Activated CD4-positive, alpha-beta memory T cell treated with anti-CD3 and anti-CD28 coated beads, Interleukin-2, amount 10 ng/mL, durations not matched to agents 7 days and 5 days (primary cell): ENCODE results near the gene ZC2HC1C. TPM values are rescaled to one million over a fixed set of nuclear protein-coding genes. Genes with fewer than 3 reads are reported as not detected.

Experiments used
- CTCF ChIA-PET: fragments of 350-600 bp; sonication (Branson Sonifier 250); formaldehyde crosslinking; loops from one replicate; lab custom pipeline; 2021; ENCODE audit warnings: antibody characterized with exemption, inconsistent platforms; lab: Charles Lee
- POLR2A ChIA-PET: fragments of 350-600 bp; sonication (Branson Sonifier 250); formaldehyde crosslinking; loops from one replicate; lab custom pipeline; 2021; ENCODE audit warnings: antibody characterized with exemption; lab: Charles Lee
- DNase-seq: peaks from one replicate; pipeline ENCODE4 v3.0.0-alpha.2; 2020
- H3K27ac Mint-ChIP-seq: one replicate; pipeline ENCODE4 v1.8.0; 2021; ENCODE audit warnings: mild to moderate bottlenecking, mixed read lengths
- H3K27me3 Mint-ChIP-seq: one replicate; pipeline ENCODE4 v1.8.0; 2021; ENCODE audit warnings: mixed read lengths
- H3K36me3 Mint-ChIP-seq: one replicate; pipeline ENCODE4 v1.8.0; 2021; ENCODE audit warnings: low read depth, mixed read lengths
- H3K4me1 Mint-ChIP-seq: one replicate; pipeline ENCODE4 v1.8.0; 2021; ENCODE audit warnings: mixed read lengths
- H3K4me3 Mint-ChIP-seq: one replicate; pipeline ENCODE4 v1.8.0; 2021; ENCODE audit warnings: mild to moderate bottlenecking, mixed read lengths
- H3K9me3 Mint-ChIP-seq: one replicate; pipeline ENCODE4 v1.8.0; 2021; ENCODE audit warnings: mixed read lengths
- total RNA-seq, 2 experiments: library from RNA; stranded (reverse); gene quantifications; one replicate each; pipeline ENCODE4 v1.2.3, GENCODE V29; 2021

Gene ZC2HC1C
- total RNA-seq, 2 experiments from 2014 or later, result 2.0 to 2.4 TPM

DNA sequence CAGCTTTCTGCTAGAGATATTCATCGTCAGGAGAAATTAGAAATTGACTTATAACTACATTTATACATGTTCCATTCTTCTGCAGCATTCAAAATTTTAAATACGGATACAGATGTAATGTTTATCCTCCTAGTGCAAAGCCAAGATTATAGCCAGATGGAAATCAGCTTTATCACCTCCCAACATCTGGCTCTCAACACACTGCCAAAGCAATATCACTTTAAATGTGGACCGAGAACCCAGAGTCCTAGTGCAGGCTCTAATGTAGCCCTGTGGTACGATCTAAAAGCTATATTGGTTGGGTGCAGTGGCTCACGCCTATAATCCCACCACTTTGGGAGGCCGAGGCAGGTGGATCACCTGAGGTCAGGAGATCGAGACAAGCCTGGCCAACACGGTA lies 24.7 kb upstream of the ZC2HC1C start:
- DNase-seq, result no peak
- H3K27me3 Mint-ChIP-seq, result no peaks in the 10 kb centered on the region
- H3K27ac Mint-ChIP-seq, result no peak overlapping the region
- H3K9me3 Mint-ChIP-seq, result no peaks in the 10 kb centered on the region
- ChIA-PET CTCF (interaction anchor here (1.0 to 1.1 kb wide), 2 partner anchors 11 to 25 kb away, joined by 3 to 4 read pairs; partner anchors contain the start of gene ZC2HC1C), POLR2A (interaction anchor here (1.1 kb wide), 1 partner anchor 42 kb away, joined by 3 read pairs; the partner anchor contains the start of gene EIF2B2)
- H3K4me3 Mint-ChIP-seq, result no peak overlapping the region
- H3K36me3 Mint-ChIP-seq, result peaks cover 26% of the 10 kb centered on the region
- peaks cover 34% of the 10 kb centered on the region for H3K4me1 Mint-ChIP-seq

DNA sequence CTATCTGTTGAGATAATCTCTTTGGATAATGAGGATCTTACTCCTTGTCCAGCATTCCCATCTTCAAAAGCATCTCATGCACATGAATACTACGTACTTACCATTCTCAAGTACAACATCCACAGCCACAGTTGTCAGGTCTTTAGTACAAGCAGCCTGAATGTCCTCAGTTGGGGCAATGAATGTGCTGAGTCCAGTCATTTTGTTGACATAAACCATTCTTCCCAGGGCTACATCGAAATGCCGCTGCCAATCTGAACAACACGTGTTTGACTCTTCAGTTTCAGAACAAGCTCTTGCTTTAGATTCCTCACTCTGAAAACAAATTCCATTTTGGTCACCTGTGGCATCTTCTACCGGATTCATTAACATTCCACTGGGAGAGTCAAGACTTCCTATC lies 23.2 kb upstream of the ZC2HC1C start:
- H3K4me3 Mint-ChIP-seq, result no peak overlapping the region
- H3K4me1 Mint-ChIP-seq, result peaks cover 46% of the 10 kb centered on the region
- ChIA-PET POLR2A (no interaction called here), CTCF (interaction anchor here (1.9 kb wide), 1 partner anchor 42 kb away, joined by 4 read pairs; no protein-coding TSS in a partner anchor)
- no peaks in the 10 kb centered on the region for H3K9me3 Mint-ChIP-seq
- H3K27ac Mint-ChIP-seq, result no peak overlapping the region
- peaks cover 23% of the 10 kb centered on the region for H3K36me3 Mint-ChIP-seq
- H3K27me3 Mint-ChIP-seq, result no peaks in the 10 kb centered on the region
- DNase-seq, result no peak

DNA sequence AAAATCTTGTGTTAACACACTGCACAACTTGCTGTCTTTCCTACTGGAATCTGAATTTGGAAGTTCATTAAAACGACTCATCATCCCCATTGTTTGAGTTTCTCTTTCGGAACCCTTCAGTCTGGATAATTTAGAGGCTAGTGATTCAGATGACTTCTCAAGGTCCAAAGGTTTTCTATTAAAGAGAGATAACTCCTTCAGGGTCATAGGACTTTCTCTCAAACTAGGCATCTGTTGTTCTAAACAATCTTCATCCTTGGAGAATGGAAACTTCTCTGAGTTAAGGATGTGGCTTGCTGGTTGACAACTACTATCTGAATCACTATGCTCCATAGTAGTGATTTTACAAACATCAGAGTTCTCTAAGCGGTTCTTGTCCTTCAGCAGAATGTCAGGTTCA lies 22.5 kb upstream of the ZC2HC1C start:
- Mint-ChIP-seq H3K27ac (no peak overlapping the region), H3K4me3 (no peak overlapping the region)
- CTCF ChIA-PET, result interaction anchor here (1.9 kb wide), 1 partner anchor 41 kb away, joined by 4 read pairs; no protein-coding TSS in a partner anchor

DNA sequence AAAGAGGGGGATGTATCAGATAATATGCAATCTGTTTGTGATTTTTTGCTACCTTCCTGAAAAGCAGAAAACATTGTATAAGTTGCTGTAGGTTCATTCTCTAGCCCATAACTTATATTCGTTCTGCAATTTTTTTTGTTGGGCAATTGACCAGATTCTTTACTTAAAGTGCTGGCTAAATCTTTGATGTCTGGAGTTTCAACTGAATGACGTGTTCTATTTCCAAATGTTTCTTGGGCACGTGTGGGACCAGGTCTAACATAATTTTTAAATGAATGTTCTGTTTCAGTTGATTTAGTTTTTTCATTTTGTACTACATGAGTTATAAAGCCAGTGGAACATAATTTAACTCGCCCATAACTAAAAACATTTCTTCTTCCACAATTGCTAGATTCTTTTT lies 21.9 kb upstream of the ZC2HC1C start:
- Mint-ChIP-seq H3K9me3 (no peaks in the 10 kb centered on the region), H3K27ac (no peak overlapping the region), H3K4me1 (peaks cover 52% of the 10 kb centered on the region), H3K36me3 (peaks cover 31% of the 10 kb centered on the region), H3K27me3 (no peaks in the 10 kb centered on the region), H3K4me3 (no peak overlapping the region)
- CTCF ChIA-PET, result interaction anchor here (2.4 kb wide), 1 partner anchor 16 kb away, joined by 8 read pairs; the partner anchor contains the start of gene ACYP1
- POLR2A ChIA-PET, result interaction anchor here (2.5 kb wide), 1 partner anchor 21 kb away, joined by 11 read pairs; the partner anchor contains the start of gene ZC2HC1C
- no peak for DNase-seq

More for the DNA sequence above, 22.5 kb upstream of the ZC2HC1C start:
- Mint-ChIP-seq H3K4me1 (peaks cover 50% of the 10 kb centered on the region), H3K27me3 (no peaks in the 10 kb centered on the region), H3K9me3 (no peaks in the 10 kb centered on the region), H3K36me3 (peaks cover 28% of the 10 kb centered on the region)
- DNase-seq, result no peak
- POLR2A ChIA-PET, result no interaction called here

DNA sequence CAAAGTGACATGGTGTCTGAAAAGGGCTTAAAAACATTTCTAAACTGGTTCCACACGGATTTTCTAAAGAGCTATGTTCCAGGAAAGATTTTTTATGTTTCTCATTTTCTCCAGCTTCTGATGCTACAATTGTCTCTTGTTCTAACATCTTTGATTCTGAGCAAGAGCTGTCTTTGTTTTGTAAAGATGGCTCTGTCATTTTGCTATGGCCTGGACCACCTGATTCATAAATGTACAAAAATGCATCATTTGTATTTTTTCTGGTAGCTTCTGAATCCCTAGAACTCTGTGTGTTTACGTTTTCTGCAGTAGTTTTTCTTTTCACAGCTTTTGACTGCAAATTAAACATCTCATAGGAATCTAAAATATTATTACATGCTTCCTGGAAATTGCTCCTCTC lies 21.3 kb upstream of the ZC2HC1C start:
- no peak overlapping the region for H3K4me3 Mint-ChIP-seq
- H3K27ac Mint-ChIP-seq, result no peak overlapping the region
- H3K27me3 Mint-ChIP-seq, result no peaks in the 10 kb centered on the region
- DNase-seq, result no peak
- peaks cover 37% of the 10 kb centered on the region for H3K36me3 Mint-ChIP-seq
- H3K9me3 Mint-ChIP-seq, result no peaks in the 10 kb centered on the region
- peaks cover 58% of the 10 kb centered on the region for H3K4me1 Mint-ChIP-seq
- ChIA-PET CTCF (interaction anchor here (1.3 to 2.4 kb wide), 2 partner anchors 15 to 187 kb away, joined by 4 to 8 read pairs; partner anchors contain the start of gene ACYP1), POLR2A (interaction anchor here (1.0 to 2.5 kb wide), 3 partner anchors 21 to 106 kb away, joined by 3 to 11 read pairs (median 4); partner anchors contain the start of genes EIF2B2 and ZC2HC1C)

DNA sequence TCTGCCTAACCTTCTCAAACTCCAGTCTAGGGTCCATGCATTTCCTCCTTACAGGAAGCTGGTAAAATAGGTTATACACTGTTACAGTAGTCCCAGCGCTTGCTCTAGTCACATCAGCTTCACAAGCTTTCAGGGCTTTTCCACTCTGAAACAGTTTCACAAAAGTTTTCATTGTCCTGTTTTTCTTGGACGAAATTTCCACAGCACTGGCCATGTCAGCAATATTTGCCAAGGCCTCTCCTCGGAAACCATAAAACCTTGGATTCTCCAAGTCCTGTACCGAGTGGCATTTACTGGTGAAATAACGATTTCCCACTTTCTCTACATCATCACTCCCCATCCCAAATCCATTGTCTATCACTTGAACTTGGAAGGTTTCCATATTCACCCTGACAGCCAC lies 20.3 kb upstream of the ZC2HC1C start:
- ChIA-PET POLR2A (interaction anchor here (1.0 to 2.5 kb wide), 6 partner anchors 14 to 167 kb away, joined by 3 to 13 read pairs (median 4); partner anchors contain the start of genes ACYP1, EIF2B2 and ZC2HC1C), CTCF (interaction anchor here (1.3 to 2.4 kb wide), 3 partner anchors 14 to 188 kb away, joined by 4 to 8 read pairs (median 4); partner anchors contain the start of gene ACYP1)
- no peak for DNase-seq
- Mint-ChIP-seq H3K4me3 (no peak overlapping the region), H3K27me3 (no peaks in the 10 kb centered on the region), H3K4me1 (peaks cover 68% of the 10 kb centered on the region), H3K9me3 (no peaks in the 10 kb centered on the region), H3K36me3 (peaks cover 42% of the 10 kb centered on the region), H3K27ac (no peak overlapping the region)

DNA sequence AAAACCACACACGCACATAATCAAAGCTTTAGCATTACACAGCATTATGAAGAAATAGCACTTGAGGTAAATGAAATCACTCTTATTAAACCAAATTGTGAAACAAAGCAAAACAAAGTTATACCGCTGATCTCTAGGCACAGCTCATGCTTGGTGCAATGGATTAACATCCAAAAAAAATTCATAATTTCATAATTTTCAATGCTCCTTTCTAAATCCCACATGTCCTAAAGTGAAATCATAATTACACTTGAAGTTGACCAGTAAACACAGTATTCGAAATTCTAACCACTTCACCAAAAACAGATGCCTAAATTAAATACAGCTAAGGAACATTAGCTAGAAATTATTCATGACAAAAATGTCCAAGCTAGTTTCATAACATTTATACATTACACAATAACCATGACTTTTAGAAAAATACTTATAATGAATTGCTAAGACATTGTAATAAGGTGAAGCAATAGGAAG lies 19.7 kb upstream of the ZC2HC1C start:
- H3K9me3 Mint-ChIP-seq, result no peaks in the 10 kb centered on the region
- ChIA-PET CTCF (interaction anchor here (0.8 to 2.4 kb wide), 5 partner anchors 14 to 189 kb away, joined by 3 to 8 read pairs (median 4); partner anchors contain the start of genes ACYP1 and ZC2HC1C), POLR2A (interaction anchor here (1.0 to 2.5 kb wide), 5 partner anchors 14 to 168 kb away, joined by 3 to 13 read pairs (median 3); partner anchors contain the start of genes ACYP1, EIF2B2 and ZC2HC1C)
- peak overlapping the region; percentile 84 for H3K4me3 Mint-ChIP-seq
- H3K27ac Mint-ChIP-seq, result no peak overlapping the region
- DNase-seq, result no peak
- peaks cover 48% of the 10 kb centered on the region for H3K36me3 Mint-ChIP-seq
- peaks cover 67% of the 10 kb centered on the region for H3K4me1 Mint-ChIP-seq
- no peaks in the 10 kb centered on the region for H3K27me3 Mint-ChIP-seq

DNA sequence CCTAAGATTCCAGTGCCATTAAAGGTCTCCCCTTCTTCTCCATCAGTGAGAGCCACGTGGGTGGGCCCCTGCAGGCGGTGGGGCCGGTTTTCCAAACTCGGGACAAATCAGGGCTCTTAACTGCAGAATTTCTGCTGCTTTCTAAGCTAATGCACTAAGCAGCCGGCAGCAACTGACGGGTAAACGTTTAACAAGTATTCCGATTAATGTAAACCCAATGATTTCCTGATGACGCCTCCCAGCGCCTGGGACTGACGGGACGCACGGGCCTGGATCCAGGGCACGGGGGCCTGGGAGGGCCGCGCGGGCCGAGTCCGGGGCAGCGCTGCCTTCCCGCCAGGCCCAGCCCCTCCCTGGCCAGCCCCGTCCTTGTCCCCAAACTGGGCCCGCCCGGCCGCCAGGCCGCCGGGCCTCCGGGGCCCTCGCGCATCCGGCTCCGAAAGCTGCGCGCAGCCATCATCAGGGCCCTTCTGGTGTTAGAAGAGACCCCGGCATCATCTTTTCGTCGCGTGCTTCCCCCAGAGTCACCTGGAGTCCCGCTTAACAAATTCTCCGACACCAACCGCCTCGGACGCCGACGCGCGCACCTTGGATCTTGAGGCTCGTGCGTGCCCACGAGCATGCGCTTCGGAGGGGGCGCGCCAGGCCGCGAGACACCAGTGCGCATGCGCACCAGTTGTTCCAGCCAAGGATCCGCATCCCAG lies 18.4 kb upstream of the ZC2HC1C start, which contains the start of gene MLH3:
Gene MLH3, minus strand, starts transcription at position 616 of the 704 bp plus-strand sequence. CDS start 1,812 bp downstream, outside the sequence.
- peaks cover 57% of the 10 kb centered on the region for H3K36me3 Mint-ChIP-seq

DNA sequence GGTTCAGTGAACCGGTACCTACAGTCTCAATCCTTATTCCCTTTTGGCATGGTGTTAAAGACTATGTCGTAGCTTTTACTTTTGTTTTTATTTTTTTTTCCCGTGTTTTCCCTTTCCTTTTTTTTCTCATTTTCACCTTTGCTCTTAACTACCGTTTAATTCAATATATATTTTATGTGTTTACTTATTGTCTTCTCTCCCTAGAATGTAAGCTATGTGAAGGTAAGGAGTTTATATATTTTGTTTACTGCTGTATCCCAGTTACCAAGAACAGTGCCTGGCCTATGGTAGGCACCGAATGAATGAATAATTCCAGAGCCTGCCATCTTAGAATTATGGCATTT lies 17.9 kb upstream of the ZC2HC1C start:
- peak overlapping the region; percentile 73 for H3K27ac Mint-ChIP-seq
- H3K36me3 Mint-ChIP-seq, result peaks cover 61% of the 10 kb centered on the region
- peaks cover 71% of the 10 kb centered on the region for H3K4me1 Mint-ChIP-seq
- H3K27me3 Mint-ChIP-seq, result no peaks in the 10 kb centered on the region
- peak overlapping the region; percentile 84 for H3K4me3 Mint-ChIP-seq
- ChIA-PET POLR2A (interaction anchor here (1.1 to 2.6 kb wide), 3 partner anchors 13 to 75 kb away, joined by 3 to 18 read pairs (median 7); partner anchors contain the start of genes ACYP1, NEK9 and ZC2HC1C), CTCF (interaction anchor here (0.6 to 2.2 kb wide), 5 partner anchors 12 to 209 kb away, joined by 5 to 13 read pairs (median 6); partner anchors contain the start of genes ACYP1 and ZC2HC1C)
- H3K9me3 Mint-ChIP-seq, result no peaks in the 10 kb centered on the region
- no peak for DNase-seq

More for the DNA sequence above, 18.4 kb upstream of the ZC2HC1C start, which contains the start of gene MLH3:
- Mint-ChIP-seq H3K27ac (peak within 1 kb of the TSS; percentile 73), H3K9me3 (no peaks in the 10 kb centered on the region), H3K4me3 (peak within 1 kb of the TSS; percentile 84), H3K4me1 (peaks cover 68% of the 10 kb centered on the region), H3K27me3 (no peaks in the 10 kb centered on the region)
- ChIA-PET POLR2A (interaction anchor here (0.7 to 2.6 kb wide), 5 partner anchors 13 to 75 kb away, joined by 3 to 18 read pairs (median 4); partner anchors contain the start of genes ACYP1, NEK9 and ZC2HC1C), CTCF (interaction anchor here (0.6 to 2.2 kb wide), 5 partner anchors 12 to 208 kb away, joined by 5 to 13 read pairs (median 6); partner anchors contain the start of genes ACYP1 and ZC2HC1C)
- DNase-seq, result peak; percentile 79

DNA sequence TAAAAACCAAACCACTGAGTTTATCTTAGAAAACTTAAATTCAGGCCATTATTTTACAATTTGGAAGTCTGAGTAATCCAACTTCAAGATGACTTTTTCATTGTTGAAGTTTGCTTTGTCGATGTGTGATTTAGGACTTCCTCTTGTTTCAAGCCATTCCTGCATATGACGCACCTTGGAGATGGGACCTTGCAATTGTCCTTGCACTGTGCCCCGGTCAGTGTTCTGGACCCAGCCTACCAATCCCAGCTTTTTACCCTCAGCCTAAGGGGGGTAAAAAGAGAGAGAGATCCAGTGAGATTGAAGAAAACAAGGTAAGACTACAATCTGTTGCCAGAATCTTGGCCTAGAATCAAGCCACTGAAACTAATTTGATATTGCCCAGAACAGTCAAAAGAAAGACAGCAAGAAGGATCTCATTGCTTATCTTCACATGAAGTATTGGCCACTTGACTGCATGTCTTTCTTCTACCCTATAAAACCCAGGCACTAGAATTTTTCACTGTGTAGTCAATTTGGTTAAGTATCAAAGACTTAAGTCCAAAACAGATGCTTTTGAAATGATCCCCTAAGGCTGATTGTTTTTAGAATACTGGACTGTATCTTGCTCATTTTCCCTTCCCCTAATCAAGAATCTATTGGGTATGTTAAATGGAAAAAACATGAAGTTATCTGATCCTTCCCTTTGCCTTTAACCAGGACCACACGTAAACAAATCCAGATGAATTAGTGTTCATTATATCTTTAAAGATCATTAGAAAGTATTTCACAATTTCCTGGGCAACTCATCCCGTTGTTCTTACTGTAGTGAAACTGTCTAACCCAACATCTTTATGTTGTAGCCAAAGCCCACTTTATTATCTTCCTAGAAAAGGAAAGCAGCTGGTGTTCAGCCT lies 15.8 kb upstream of the ZC2HC1C start:
- H3K4me1 Mint-ChIP-seq, result peaks cover 62% of the 10 kb centered on the region
- H3K4me3 Mint-ChIP-seq, result no peak overlapping the region
- H3K36me3 Mint-ChIP-seq, result peaks cover 63% of the 10 kb centered on the region
- no peak for DNase-seq
- no peaks in the 10 kb centered on the region for H3K27me3 Mint-ChIP-seq
- no peaks in the 10 kb centered on the region for H3K9me3 Mint-ChIP-seq
- H3K27ac Mint-ChIP-seq, result peak overlapping the region; percentile 33
- CTCF ChIA-PET, result no interaction called here
- POLR2A ChIA-PET, result interaction anchor here (1.9 kb wide), 1 partner anchor 10 kb away, joined by 11 read pairs; the partner anchor contains the start of gene ACYP1

DNA sequence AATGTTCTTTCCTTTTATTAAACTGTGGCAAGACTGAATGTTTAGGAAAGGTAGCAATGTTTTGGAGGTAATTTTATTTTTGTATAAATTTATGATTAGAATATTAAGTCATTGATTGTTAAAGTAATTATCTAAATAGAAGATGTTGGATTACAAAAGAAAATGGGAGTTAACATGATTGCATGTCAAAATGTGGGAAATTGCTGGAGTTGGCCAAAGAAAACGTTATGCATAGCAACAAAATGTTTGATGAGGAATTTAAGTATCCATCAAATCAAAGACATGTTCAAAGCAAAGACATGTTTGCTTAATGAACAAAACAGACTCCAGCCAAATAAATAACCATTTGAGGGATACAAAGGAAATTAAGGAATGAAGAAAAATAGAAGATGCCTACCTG lies 15.0 kb upstream of the ZC2HC1C start:
- Mint-ChIP-seq H3K4me3 (no peak overlapping the region), H3K36me3 (peaks cover 62% of the 10 kb centered on the region), H3K27ac (no peak overlapping the region), H3K4me1 (peaks cover 63% of the 10 kb centered on the region), H3K9me3 (no peaks in the 10 kb centered on the region), H3K27me3 (no peaks in the 10 kb centered on the region)
- POLR2A ChIA-PET, result interaction anchor here (1.9 kb wide), 1 partner anchor 9 kb away, joined by 11 read pairs; the partner anchor contains the start of gene ACYP1
- no peak for DNase-seq
- CTCF ChIA-PET, result no interaction called here
